ENCODE results near the gene KXD1. TPM values are rescaled to one million over a fixed set of nuclear protein-coding genes. Genes with fewer than 3 reads are reported as not detected.

Gene KXD1
- total RNA-seq, 2 experiments from 2014 or later: 95.4 to 100.0 TPM

DNA sequence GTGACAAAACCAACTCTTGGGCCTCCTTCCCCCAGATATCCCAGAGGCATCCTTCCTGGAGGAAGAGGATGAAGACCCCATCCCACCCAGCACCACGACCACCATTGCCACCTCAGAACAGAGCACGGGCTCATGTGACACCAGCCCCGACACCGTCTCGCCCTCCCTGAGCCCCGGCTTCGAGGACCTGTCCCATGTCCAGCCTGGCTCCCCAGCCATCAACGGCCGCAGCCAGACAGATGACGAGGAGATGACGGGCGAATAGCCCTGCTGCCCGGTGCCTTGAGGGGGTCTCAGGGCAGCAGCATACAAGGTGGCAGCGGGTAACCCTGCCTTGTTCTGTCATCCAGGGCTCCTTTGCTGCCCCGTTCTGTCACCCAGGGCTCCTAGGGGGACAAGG is 10.7 kb downstream of the KXD1 start:
- Mint-ChIP-seq H3K27ac (no peak overlapping the region), H3K4me3 (no peak overlapping the region), H3K9me3 (no peaks in the 10 kb centered on the region), H3K27me3 (no peaks in the 10 kb centered on the region), H3K36me3 (ENCODE audit: low read depth) (peaks cover 49% of the 10 kb centered on the region), H3K4me1 (peaks cover 16% of the 10 kb centered on the region)
- POLR2A ChIA-PET: no interaction called here
- CTCF ChIA-PET: no interaction called here
- DNase-seq: no peak

DNA sequence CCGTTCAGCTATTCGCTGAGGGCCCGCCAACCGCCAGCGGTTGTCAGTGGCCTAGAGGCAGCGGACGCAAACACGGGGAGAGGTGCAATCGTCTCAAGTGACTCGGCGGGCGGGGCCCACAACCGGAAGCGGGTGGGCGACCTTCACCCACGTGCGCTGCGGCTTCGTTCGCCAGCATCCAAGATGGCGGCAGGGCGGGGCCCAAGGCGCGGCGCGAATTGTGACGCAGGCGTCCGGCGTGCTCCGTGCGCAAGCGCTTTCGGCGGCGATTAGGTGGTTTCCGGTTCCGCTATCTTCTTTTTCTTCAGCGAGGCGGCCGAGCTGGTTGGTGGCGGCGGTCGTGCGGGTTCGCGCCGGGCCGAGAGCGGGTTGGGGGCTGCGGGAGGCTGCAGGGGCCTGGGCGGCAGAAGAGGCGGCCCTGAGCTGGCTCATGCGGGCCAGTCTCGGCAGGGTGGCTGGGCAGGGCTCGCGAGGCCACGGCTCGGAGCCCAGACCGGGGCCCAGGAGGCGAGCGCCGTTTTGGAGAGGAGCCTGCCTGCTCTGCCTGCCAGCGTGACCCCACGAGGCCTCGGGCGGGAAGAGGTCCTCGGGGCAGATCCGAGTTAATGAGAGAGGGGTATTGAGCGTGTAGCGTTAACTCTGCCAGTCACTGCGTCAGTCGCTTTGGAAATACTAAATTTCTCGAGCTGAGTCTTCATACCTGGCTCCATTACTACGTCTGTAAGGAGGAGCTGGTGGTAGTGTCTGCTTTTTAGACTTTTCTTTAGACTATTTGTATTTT is 14.1 kb downstream of the KXD1 start, which contains the start of gene UBA52:
Gene UBA52 (plus strand): TSS at position 294 of the 781 bp plus-strand sequence. CDS start 1,444 bp downstream, outside the sequence.
- Mint-ChIP-seq H3K4me3 (peak within 1 kb of the TSS; percentile 92), H3K9me3 (no peaks in the 10 kb centered on the region), H3K27ac (peak within 1 kb of the TSS; percentile 95), H3K4me1 (peaks cover 28% of the 10 kb centered on the region), H3K36me3 (ENCODE audit: low read depth) (peaks cover 56% of the 10 kb centered on the region), H3K27me3 (no peaks in the 10 kb centered on the region)
- ChIA-PET CTCF (interaction anchor here (0.9 to 3.7 kb wide), 11 partner anchors 9 to 294 kb away, joined by 3 to 41 read pairs (median 3); partner anchors contain the start of genes FKBP8 and REX1BD), POLR2A (interaction anchor here (0.5 to 2.2 kb wide), 5 partner anchors 13 to 76 kb away, joined by 3 to 14 read pairs (median 4); partner anchors contain the start of gene REX1BD)
- peak; percentile 98 for DNase-seq

DNA sequence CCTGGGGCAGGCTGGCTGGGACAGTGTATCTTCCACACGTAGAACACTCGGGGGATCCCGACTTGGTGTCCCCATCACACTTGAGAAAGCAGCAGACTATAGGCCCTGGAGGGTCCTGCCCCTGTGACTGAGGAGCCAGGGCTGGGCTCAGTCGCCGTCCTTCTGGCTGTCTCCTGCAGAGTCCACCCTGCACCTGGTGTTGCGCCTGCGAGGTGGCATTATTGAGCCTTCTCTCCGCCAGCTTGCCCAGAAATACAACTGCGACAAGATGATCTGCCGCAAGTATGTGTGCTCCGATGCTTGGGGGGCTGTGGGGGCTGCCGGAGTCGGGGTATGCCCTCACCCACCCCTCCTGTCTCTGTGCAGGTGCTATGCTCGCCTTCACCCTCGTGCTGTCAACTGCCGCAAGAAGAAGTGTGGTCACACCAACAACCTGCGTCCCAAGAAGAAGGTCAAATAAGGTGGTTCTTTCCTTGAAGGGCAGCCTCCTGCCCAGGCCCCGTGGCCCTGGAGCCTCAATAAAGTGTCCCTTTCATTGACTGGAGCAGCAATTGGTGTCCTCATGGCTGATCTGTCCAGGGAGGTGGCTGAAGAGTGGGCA is 17.1 kb downstream of the KXD1 start:
- H3K36me3 Mint-ChIP-seq (ENCODE audit: low read depth): peaks cover 40% of the 10 kb centered on the region
- no peak overlapping the region for H3K27ac Mint-ChIP-seq
- H3K27me3 Mint-ChIP-seq: no peaks in the 10 kb centered on the region
- no peak for DNase-seq
- H3K4me1 Mint-ChIP-seq: peaks cover 30% of the 10 kb centered on the region
- H3K9me3 Mint-ChIP-seq: no peaks in the 10 kb centered on the region
- CTCF ChIA-PET: no interaction called here
- H3K4me3 Mint-ChIP-seq: no peak overlapping the region
- POLR2A ChIA-PET: no interaction called here

DNA sequence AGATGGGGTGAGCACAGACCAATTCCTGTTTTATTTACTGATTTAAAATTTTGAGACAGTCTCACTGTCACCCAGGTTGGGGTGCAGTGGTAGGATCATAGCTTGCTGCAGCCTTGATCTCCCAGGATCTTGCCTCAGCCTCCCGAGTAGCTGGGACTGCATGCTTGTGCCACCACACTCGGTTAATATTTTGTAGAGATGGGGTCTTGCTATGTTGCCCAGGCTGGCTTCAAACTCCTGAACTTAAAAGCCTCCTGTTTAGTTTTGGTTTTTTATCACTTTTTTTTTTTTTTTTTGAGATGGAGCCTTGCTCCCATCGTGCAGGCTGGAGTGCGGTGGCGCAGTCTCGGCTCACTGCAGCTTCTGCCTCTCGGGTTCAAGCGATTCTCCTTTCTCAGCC is 18.7 kb downstream of the KXD1 start:
- Mint-ChIP-seq H3K4me1 (peaks cover 28% of the 10 kb centered on the region), H3K27ac (no peak overlapping the region), H3K4me3 (no peak overlapping the region), H3K27me3 (no peaks in the 10 kb centered on the region), H3K36me3 (ENCODE audit: low read depth) (peaks cover 37% of the 10 kb centered on the region), H3K9me3 (no peaks in the 10 kb centered on the region)
- ChIA-PET CTCF (interaction anchor here (0.5 to 1.2 kb wide), 2 partner anchors 9 to 115 kb away, joined by 3 read pairs; no protein-coding TSS in a partner anchor), POLR2A (interaction anchor here (0.7 to 1.0 kb wide), 2 partner anchors 19 to 56 kb away, joined by 3 read pairs; partner anchors contain the start of gene KXD1)
- DNase-seq: no peak

DNA sequence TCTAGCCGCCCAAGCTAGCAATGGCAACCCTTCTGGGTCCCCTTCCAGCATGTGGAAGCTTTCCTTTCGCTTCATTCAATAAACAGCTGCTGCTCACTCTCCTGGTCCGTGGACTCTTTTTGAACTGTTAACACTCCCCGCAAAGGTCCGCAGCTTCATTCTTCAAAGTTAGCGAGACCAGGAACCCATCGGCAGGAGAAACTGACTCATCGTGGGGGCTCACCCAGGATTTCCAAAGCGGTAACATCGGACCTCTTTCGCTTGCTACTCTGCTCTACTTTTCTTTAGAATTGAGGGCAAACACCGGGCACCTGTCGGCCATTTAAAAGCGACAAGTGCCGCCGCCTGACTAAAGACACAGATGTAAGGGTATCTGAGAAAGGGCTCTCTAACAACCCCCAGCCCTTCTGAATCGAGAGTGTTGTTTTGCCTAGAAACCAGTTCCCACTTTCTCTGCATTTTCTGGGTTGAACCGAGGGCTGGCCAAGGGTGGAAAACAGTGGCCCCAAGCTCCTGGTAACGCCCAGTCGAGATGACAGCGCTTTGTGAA is 19.8 kb downstream of the KXD1 start:
- Mint-ChIP-seq H3K27ac (no peak overlapping the region), H3K27me3 (no peaks in the 10 kb centered on the region), H3K36me3 (ENCODE audit: low read depth) (peaks cover 33% of the 10 kb centered on the region), H3K4me1 (peaks cover 24% of the 10 kb centered on the region), H3K9me3 (no peaks in the 10 kb centered on the region), H3K4me3 (no peak overlapping the region)
- CTCF ChIA-PET: interaction anchor here (0.6 to 2.2 kb wide), 3 partner anchors 12 to 117 kb away, joined by 3 to 11 read pairs (median 3); partner anchors contain the start of gene REX1BD
- no peak for DNase-seq
- POLR2A ChIA-PET: no interaction called here

DNA sequence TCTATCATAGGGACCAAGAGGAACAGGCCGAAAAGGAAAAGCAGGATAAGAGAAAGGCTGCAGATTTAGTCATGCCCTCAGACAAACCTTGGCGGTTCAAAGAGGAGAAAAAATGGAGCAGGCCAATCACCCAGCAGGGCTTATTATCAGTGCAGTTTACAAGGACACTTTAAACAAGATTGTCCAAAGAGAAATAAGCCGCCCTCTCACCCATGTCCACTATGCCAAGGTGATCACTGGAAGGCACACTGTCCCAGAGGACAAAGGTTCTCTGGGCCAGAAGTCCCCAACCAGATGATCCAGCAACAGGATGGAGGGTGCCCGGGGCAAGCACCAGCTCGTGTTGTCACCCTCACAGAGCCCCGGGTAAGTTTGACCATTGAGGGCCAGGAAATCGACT is 22.6 kb downstream of the KXD1 start:
- ChIA-PET CTCF (interaction anchor here (1.0 to 2.6 kb wide), 3 partner anchors 9 to 32 kb away, joined by 4 to 10 read pairs (median 8); partner anchors contain the start of genes TMEM59L and UBA52), POLR2A (no interaction called here)
- Mint-ChIP-seq H3K36me3 (ENCODE audit: low read depth) (peaks cover 10% of the 10 kb centered on the region), H3K27ac (no peak overlapping the region), H3K4me3 (no peak overlapping the region), H3K27me3 (no peaks in the 10 kb centered on the region), H3K9me3 (no peaks in the 10 kb centered on the region), H3K4me1 (peaks cover 6% of the 10 kb centered on the region)
- no peak for DNase-seq

DNA sequence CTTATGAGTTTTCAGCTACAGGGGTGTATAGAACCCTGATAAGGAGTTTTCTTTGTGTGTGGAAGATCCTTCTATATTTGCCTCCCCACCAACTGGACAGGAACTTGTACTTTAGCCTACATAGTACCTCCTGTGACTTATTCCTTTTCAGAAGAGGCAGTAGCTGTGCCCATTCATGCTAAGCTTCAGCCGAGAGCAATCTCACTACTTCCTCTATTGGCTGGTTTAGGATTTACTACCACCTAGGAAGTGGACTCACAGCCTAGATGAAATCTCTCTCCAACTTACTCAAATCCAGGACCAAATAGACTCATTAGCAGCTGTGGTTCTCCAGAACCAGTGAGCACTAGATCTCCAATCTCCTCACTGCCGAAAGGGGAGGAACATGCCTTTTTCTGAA is 28.6 kb downstream of the KXD1 start:
- Mint-ChIP-seq H3K4me1 (peaks cover 43% of the 10 kb centered on the region), H3K36me3 (ENCODE audit: low read depth) (peaks cover 11% of the 10 kb centered on the region), H3K9me3 (no peaks in the 10 kb centered on the region), H3K27ac (peak overlapping the region; percentile 68), H3K27me3 (no peaks in the 10 kb centered on the region), H3K4me3 (no peak overlapping the region)
- ChIA-PET CTCF (interaction anchor here (1.3 to 2.0 kb wide), 3 partner anchors 7 to 146 kb away, joined by 3 to 9 read pairs (median 4); partner anchors contain the start of gene KXD1), POLR2A (no interaction called here)
- no peak for DNase-seq

DNA sequence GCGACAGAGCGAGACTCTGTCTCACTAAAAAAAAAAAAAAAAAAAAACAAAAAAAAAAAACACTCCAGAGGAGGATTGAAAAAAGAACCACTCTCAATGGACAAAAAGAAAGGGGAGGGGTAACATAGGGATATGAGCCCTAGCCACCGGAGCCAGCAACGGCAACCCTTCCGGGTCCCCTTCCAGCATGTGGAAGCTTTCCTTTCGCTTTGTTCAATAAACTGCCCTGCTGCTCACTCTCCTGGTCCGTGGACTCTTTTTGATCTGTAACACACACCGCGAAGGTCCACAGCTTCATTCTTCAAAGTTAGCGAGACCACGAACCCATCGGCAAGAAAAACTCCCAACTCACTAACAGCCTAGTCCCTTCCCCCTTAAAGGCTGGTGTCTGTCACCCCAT is 29.9 kb downstream of the KXD1 start:
- no peak for DNase-seq
- H3K27ac Mint-ChIP-seq: peak overlapping the region; percentile 95
- H3K9me3 Mint-ChIP-seq: no peaks in the 10 kb centered on the region
- H3K4me3 Mint-ChIP-seq: peak overlapping the region; percentile 84
- no peaks in the 10 kb centered on the region for H3K27me3 Mint-ChIP-seq
- H3K36me3 Mint-ChIP-seq (ENCODE audit: low read depth): peaks cover 16% of the 10 kb centered on the region
- ChIA-PET POLR2A (interaction anchor here (2.2 kb wide), 1 partner anchor 16 kb away, joined by 14 read pairs; the partner anchor contains the start of gene UBA52), CTCF (interaction anchor here (0.6 to 3.8 kb wide), 15 partner anchors 9 to 345 kb away, joined by 3 to 41 read pairs (median 4); partner anchors contain the start of genes CRLF1 and UBA52)
- peaks cover 43% of the 10 kb centered on the region for H3K4me1 Mint-ChIP-seq

DNA sequence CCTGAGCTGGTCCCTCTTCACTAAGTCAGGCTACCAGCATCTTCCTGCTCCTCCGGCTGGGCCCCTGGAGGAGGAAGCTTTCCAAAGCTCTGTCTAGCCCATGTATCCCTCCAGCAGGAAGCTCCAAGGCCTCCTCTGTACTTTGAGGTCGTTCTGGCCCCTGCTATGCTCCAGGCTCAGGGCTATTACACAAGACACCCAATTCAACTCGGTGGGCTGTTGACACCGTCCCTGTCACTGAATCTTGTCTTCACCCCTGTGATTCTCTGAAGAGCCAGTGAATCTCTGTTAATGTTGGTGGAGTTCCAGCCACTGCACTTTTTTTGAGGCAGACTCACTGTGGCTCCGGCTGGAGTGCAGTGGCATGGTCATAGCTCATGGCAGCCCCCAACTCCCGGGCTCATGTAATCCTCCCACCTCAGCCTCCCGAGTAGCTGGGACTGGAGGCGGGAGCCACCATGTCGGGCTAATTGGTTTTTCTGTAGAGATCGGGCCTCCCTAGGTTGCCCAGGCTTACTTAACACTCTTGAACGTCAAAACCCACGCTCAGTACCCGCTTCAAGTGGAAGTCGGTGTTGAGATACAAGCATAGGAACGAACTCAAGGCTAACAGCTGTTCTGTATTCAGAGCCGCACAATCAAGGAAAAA is 30.4 kb downstream of the KXD1 start:
- POLR2A ChIA-PET: interaction anchor here (2.2 kb wide), 1 partner anchor 16 kb away, joined by 14 read pairs; the partner anchor contains the start of gene UBA52
- peaks cover 16% of the 10 kb centered on the region for H3K36me3 Mint-ChIP-seq (ENCODE audit: low read depth)
- no peaks in the 10 kb centered on the region for H3K9me3 Mint-ChIP-seq
- H3K4me3 Mint-ChIP-seq: peak overlapping the region; percentile 84
- peak overlapping the region; percentile 95 for H3K27ac Mint-ChIP-seq
- CTCF ChIA-PET: interaction anchor here (0.6 to 3.8 kb wide), 21 partner anchors 9 to 278 kb away, joined by 3 to 41 read pairs (median 5); partner anchors contain the start of genes CRLF1, FKBP8, SSBP4 and UBA52
- DNase-seq: no peak
- H3K4me1 Mint-ChIP-seq: peaks cover 43% of the 10 kb centered on the region
- no peaks in the 10 kb centered on the region for H3K27me3 Mint-ChIP-seq

DNA sequence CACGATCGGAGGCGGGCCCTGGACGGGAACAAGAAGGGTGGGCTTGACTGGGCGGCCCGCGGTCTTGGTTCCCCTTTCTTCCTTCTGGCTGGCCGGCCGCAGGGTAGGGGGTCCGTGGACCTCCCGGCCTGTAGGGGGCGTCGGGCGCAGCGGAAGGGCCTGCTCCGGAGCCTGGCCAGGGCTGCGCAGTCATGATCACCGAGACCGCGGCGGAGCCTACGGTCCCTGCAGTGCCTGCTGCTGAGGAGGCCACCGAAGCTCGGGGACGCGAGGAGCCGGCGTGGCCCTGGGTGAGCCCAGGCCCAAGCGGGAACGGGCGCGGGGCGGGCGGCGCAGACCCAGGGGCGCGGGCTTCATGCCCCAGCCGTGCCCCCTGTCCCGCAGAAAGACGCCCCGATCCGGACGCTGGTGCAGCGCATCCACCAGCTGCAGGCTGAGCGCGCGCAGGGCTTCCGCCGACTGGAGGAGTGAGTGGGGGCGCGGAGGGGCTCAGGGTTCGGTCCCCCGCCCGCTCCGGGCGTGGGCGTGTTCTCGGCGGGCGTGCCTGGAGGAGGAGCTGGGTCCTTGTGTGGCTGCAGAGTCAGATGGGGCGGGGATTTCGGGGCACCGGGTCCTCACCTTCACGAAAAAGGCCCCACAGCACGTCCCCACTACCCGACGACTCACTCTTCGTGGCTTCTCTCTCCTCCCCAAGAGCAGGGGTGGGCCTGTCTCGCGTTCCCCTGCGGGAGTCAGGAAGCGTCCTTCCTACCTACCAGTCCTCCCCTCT is 31.1 kb downstream of the KXD1 start, which contains the start of gene REX1BD:
Gene REX1BD (plus strand): TSS at position 188 of the 769 bp plus-strand sequence. CDS start 4 bp downstream, at position 192.
- H3K4me3 Mint-ChIP-seq: peak within 1 kb of the TSS; percentile 84
- H3K4me1 Mint-ChIP-seq: peaks cover 44% of the 10 kb centered on the region
- H3K27me3 Mint-ChIP-seq: peaks cover 2% of the 10 kb centered on the region
- H3K9me3 Mint-ChIP-seq: no peaks in the 10 kb centered on the region
- ChIA-PET POLR2A (interaction anchor here (1.0 to 2.2 kb wide), 3 partner anchors 17 to 69 kb away, joined by 3 to 14 read pairs (median 3); partner anchors contain the start of gene UBA52), CTCF (interaction anchor here (0.6 to 3.8 kb wide), 39 partner anchors 8 to 784 kb away, joined by 3 to 41 read pairs (median 4); partner anchors contain the start of genes COPE, DDX49, FKBP8 and KXD1)
- peak; percentile 89 for DNase-seq
- peak within 1 kb of the TSS; percentile 95 for H3K27ac Mint-ChIP-seq
- H3K36me3 Mint-ChIP-seq (ENCODE audit: low read depth): peaks cover 16% of the 10 kb centered on the region

All from activated CD4-positive, alpha-beta T cell treated with anti-CD3 and anti-CD28 coated beads, Interleukin-2, amount 10 ng/mL, durations not matched to agents 7 days and 5 days (primary cell).